Peyer's patch (tissue), 4 donors: ENCODE measurements around the gene TMEM117.

Experiments
- CTCF ChIP-seq, 6 experiments: fragments of 450-650 bp in 4 of 6; fragments of 200-600 bp in 2 of 6; sonication (generic) in 1 of 6; IDR thresholded peaks; one replicate each; pipeline ENCODE4 v1.5.1; 2017 to 2019; ENCODE audit warnings: antibody characterized with exemption in 6 of 6, mild to moderate bottlenecking in 3 of 6, moderate library complexity in 1 of 6
- POLR2A ChIP-seq, 2 donors: fragments of 450-650 bp; IDR thresholded peaks; one replicate each; pipeline ENCODE4 v1.5.1; 2017; ENCODE audit warnings: antibody characterized with exemption in 2 of 2, mild to moderate bottlenecking in 2 of 2, moderate library complexity in 2 of 2

DNA sequence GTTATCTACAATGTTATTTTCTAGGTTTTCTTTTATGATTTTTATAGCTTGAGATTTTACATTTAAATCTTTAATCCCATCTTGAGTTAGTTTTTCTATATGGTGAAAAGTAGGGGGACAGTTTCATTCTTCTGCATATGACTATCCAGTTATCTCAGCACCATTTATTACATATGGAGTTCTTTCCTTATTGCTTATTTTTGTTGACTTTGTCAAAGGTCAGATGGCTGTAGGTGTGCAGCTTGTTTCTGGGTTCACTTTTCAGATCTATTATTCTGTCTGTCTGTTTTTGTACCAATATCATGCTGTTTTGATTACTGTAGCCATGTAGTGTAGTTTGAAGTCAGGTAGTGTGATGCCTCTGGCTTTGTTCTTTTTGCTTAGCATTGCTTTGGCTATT is 477.3 kb downstream of the TMEM117 start:
- TF ChIP-seq CTCF (IDR thresholded peaks at IDR 0.05): no peak
- no peak for TF ChIP-seq POLR2A (IDR thresholded peaks at IDR 0.05)
